Brain pericyte (primary cell): Measurements from ENCODE around the gene ECT2.
"Not testable (repeated sequence)": the region's sequence is repeated elsewhere in the genome, so short reads cannot be mapped to it uniquely, and the experiment has no call there.

ENCODE experiments used
- DNase-seq: peaks from one replicate; pipeline ENCODE4 v3.0.0-alpha.2; 2012; ENCODE audit warnings: low read depth, low spot score

ECT2 gene

GRCh38 chr3:172746475-172746874, 4.1 kb upstream of the ECT2 start:
- DNase-seq = no peak

- no peak for DNase-seq
Observed at GRCh38 chr3:172749230-172749965, 1.1 kb upstream of the ECT2 start.

- no peak for DNase-seq
Observed at GRCh38 chr3:172750069-172750367, 508 bp upstream of the ECT2 start.

- DNase-seq = no peak
Observed at GRCh38 chr3:172751175-172751704, 714 bp downstream of the ECT2 start.

- DNase-seq = no peak
Observed at GRCh38 chr3:172752651-172753050, 2.1 kb downstream of the ECT2 start.

- DNase-seq = no peak
Observed at GRCh38 chr3:172753125-172753524, 2.6 kb downstream of the ECT2 start.

- not testable (repeated sequence) for DNase-seq
Observed at GRCh38 chr3:172760416-172760815, 9.9 kb downstream of the ECT2 start.

GRCh38 chr3:172766241-172766640, 15.7 kb downstream of the ECT2 start:
- DNase-seq = no peak

GRCh38 chr3:172766718-172767405, 16.3 kb downstream of the ECT2 start:
- no peak for DNase-seq

GRCh38 chr3:172770382-172770781, 19.9 kb downstream of the ECT2 start:
- DNase-seq = no peak

GRCh38 chr3:172771672-172772071, 21.1 kb downstream of the ECT2 start:
- DNase-seq = no peak

- no peak for DNase-seq
Observed at GRCh38 chr3:172776049-172776717, 25.7 kb downstream of the ECT2 start.

GRCh38 chr3:172777901-172778300, 27.4 kb downstream of the ECT2 start:
- DNase-seq = no peak

- DNase-seq = no peak
Observed at GRCh38 chr3:172782235-172782634, 31.7 kb downstream of the ECT2 start.

- no peak for DNase-seq
Observed at GRCh38 chr3:172786036-172786435, 35.5 kb downstream of the ECT2 start.

GRCh38 chr3:172787019-172787418, 36.5 kb downstream of the ECT2 start:
- DNase-seq = no peak

GRCh38 chr3:172787746-172788145, 37.2 kb downstream of the ECT2 start:
- DNase-seq = no peak

- no peak for DNase-seq
Observed at GRCh38 chr3:172799246-172799645, 48.7 kb downstream of the ECT2 start.

GRCh38 chr3:172800156-172800555, 49.6 kb downstream of the ECT2 start:
- DNase-seq = no peak

GRCh38 chr3:172803489-172803888, 53.0 kb downstream of the ECT2 start:
- no peak for DNase-seq

GRCh38 chr3:172804323-172804722, 53.8 kb downstream of the ECT2 start:
- DNase-seq = no peak

- peak; percentile 18 for DNase-seq
Observed at GRCh38 chr3:172808969-172809546, 58.5 kb downstream of the ECT2 start.
